Mammary epithelial cell (primary cell): ENCODE results near the gene COL8A2.

Experiments used
- EZH2 ChIP-seq: IDR thresholded peaks from 2 replicates; pipeline ENCODE4 v1.6.1; 2012; ENCODE audit warnings: low read length, inconsistent platforms, borderline replicate concordance
- TF ChIP-seq, protein P1 (sequence below), 2 donors: IDR thresholded peaks in 1 of 2; conservative IDR thresholded peaks in 1 of 2; 2 replicates each; pipeline ENCODE4 v1.5.1; 2011 to 2012; ENCODE audit warnings: inconsistent platforms in 2 of 2, low read length in 2 of 2, mild to moderate bottlenecking in 2 of 2, control low read depth in 1 of 2, low read depth in 1 of 2; ENCODE audit not compliant: insufficient read depth in 1 of 2; ENCODE audit errors: extremely low read depth in 1 of 2

DNA sequence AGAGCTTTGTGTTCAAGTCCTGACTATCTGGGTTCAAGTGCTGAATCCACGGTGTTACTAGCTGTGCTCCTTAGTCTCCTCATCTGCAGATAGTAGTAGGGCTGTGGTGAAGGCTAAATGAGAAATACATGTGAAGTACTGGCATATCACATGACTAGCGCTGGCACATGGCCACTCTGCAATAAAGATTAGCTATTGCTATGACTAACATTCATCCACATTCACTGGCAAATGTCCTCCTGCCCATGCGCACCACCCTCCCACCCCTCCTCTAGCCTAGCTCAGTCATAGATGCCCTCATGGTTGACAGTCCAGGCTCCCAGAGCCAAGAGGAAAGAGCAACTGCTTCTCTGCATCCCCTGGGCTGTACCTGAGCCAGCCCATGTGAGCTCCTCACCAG, 8.5 kb upstream of the COL8A2 start:
- TF ChIP-seq, protein P1, sequence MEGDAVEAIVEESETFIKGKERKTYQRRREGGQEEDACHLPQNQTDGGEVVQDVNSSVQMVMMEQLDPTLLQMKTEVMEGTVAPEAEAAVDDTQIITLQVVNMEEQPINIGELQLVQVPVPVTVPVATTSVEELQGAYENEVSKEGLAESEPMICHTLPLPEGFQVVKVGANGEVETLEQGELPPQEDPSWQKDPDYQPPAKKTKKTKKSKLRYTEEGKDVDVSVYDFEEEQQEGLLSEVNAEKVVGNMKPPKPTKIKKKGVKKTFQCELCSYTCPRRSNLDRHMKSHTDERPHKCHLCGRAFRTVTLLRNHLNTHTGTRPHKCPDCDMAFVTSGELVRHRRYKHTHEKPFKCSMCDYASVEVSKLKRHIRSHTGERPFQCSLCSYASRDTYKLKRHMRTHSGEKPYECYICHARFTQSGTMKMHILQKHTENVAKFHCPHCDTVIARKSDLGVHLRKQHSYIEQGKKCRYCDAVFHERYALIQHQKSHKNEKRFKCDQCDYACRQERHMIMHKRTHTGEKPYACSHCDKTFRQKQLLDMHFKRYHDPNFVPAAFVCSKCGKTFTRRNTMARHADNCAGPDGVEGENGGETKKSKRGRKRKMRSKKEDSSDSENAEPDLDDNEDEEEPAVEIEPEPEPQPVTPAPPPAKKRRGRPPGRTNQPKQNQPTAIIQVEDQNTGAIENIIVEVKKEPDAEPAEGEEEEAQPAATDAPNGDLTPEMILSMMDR (conservative IDR thresholded peaks at IDR 0.05 in 1 of 2, IDR thresholded peaks at IDR 0.05 in 1 of 2; ENCODE audit: extremely low read depth in 1 of 2, insufficient read depth in 1 of 2, low read depth in 1 of 2, low read length in 2 of 2): no peak
- TF ChIP-seq EZH2: no peak
